ENCODE measurements around the gene POLR2E.

DNA sequence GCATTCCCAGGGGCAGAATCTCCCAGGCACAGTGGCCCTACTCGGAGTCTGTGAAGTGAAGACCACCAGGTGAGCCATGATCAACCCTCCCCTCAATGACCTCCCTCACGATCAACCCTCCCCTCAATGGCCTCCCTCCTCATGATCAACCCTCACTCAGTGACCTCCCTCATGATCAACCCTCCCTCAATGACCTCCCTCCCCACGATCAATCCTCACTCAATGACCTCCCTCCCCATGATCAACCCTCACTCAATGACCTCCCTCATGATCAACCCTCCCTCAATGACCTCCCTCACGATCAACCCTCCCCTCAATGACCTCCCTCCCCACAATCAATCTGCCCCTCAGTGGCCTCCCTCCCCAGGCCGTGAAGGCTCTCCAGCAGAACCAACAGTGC lies 46.8 kb upstream of the POLR2E start:
- TF ChIP-seq POLR2A (IDR thresholded peaks at IDR 0.05) (no peak), CTCF (IDR thresholded peaks at IDR 0.05) (no peak)

Data from body of pancreas (tissue), 4 donors.